Measurements from ENCODE around the gene PSMD5. TPM values are rescaled to one million over a fixed set of nuclear protein-coding genes. Genes with fewer than 3 reads are reported as not detected.

PSMD5 gene
- total RNA-seq, 1 donor from 2014 or later = 65.1 TPM

GRCh38 chr9:120855827-120856670, 13.3 kb upstream of the PSMD5 start:
- DNase-seq (ENCODE audit: low spot score) = no peak

- no peak for DNase-seq (ENCODE audit: low spot score)
Observed at GRCh38 chr9:120854596-120855327, 12.0 kb upstream of the PSMD5 start.

- no peak for DNase-seq (ENCODE audit: low spot score)
Observed at GRCh38 chr9:120853198-120853597, 10.5 kb upstream of the PSMD5 start.

- no peak for DNase-seq (ENCODE audit: low spot score)
Observed at GRCh38 chr9:120852240-120853010, 9.7 kb upstream of the PSMD5 start.

- no peak for DNase-seq (ENCODE audit: low spot score)
Observed at GRCh38 chr9:120851449-120851848, 8.7 kb upstream of the PSMD5 start.

GRCh38 chr9:120850315-120850714, 7.6 kb upstream of the PSMD5 start:
- DNase-seq (ENCODE audit: low spot score) = no peak

GRCh38 chr9:120846906-120847305, 4.2 kb upstream of the PSMD5 start:
- DNase-seq (ENCODE audit: low spot score) = no peak

GRCh38 chr9:120846251-120846889, 3.6 kb upstream of the PSMD5 start:
- DNase-seq (ENCODE audit: low spot score) = no peak

GRCh38 chr9:120845255-120845654, 2.5 kb upstream of the PSMD5 start:
- no peak for DNase-seq (ENCODE audit: low spot score)

- no peak for DNase-seq (ENCODE audit: low spot score)
Observed at GRCh38 chr9:120841930-120842684, 615 bp downstream of the PSMD5 start.

GRCh38 chr9:120839146-120839545, 3.6 kb downstream of the PSMD5 start:
- DNase-seq (ENCODE audit: low spot score) = no peak

- DNase-seq (ENCODE audit: low spot score) = no peak
Observed at GRCh38 chr9:120837921-120838320, 4.8 kb downstream of the PSMD5 start.

GRCh38 chr9:120833325-120833724, 9.4 kb downstream of the PSMD5 start:
- DNase-seq (ENCODE audit: low spot score) = no peak

GRCh38 chr9:120832807-120833206, 9.9 kb downstream of the PSMD5 start:
- DNase-seq (ENCODE audit: low spot score) = no peak

GRCh38 chr9:120830865-120831264, 11.9 kb downstream of the PSMD5 start:
- DNase-seq (ENCODE audit: low spot score) = no peak

GRCh38 chr9:120830151-120830550, 12.6 kb downstream of the PSMD5 start:
- no peak for DNase-seq (ENCODE audit: low spot score)

GRCh38 chr9:120829650-120830049, 13.1 kb downstream of the PSMD5 start:
- DNase-seq (ENCODE audit: low spot score) = no peak

- no peak for DNase-seq (ENCODE audit: low spot score)
Observed at GRCh38 chr9:120820095-120820494, 22.6 kb downstream of the PSMD5 start.

GRCh38 chr9:120818595-120818994, 24.1 kb downstream of the PSMD5 start:
- no peak for DNase-seq (ENCODE audit: low spot score)

GRCh38 chr9:120815075-120815474, 27.6 kb downstream of the PSMD5 start:
- DNase-seq (ENCODE audit: low spot score) = no peak

- no peak for DNase-seq (ENCODE audit: low spot score)
Observed at GRCh38 chr9:120808931-120809330, 33.8 kb downstream of the PSMD5 start.

Measured in mucosa of gallbladder (tissue), 1 donor.